Measurements from ENCODE around the gene PRPS1.

The PRPS1 gene

DNA sequence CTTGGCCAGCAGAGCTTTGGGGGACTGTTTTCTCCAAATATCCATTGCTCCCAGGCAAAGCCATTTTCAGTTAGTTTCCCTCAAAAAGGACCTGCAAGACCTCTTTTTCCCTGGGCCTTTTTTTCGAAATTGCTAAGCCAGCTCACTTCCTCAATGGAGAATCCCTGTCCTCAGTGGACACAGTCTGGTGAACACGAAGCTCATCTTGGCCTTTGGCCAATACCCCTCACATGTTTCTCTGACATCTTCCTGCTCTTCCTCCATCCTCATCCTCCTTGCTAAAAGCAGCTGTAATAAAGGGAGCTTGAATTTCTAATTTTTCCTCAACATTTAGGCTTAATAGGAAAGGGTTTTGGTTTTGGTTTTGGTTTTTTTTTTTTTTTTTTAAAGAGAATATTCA, 17.6 kb upstream of the PRPS1 start:
- Histone ChIP-seq H3K27me3 (replicated peaks in 2 of 5; ENCODE audit: control insufficient read depth in 4 of 5, insufficient read depth in 5 of 5, low read length in 4 of 5) (peaks cover 0 to 3% (median 0%) of the 10 kb centered on the region in 5 experiments), H3K4me3 (ENCODE audit: control insufficient read depth in 1 of 7, extremely low read depth in 1 of 7, insufficient read depth in 4 of 7, low read depth in 2 of 7, low read length in 6 of 7) (no peak overlapping the region), H3K4me1 (ENCODE audit: control extremely low read depth in 1 of 4, control insufficient read depth in 4 of 4, insufficient read depth in 4 of 4, low read length in 3 of 4) (no peaks in the 10 kb centered on the region), H3K9me3 (ENCODE audit: control extremely low read depth in 1 of 5, control insufficient read depth in 4 of 5, insufficient read depth in 2 of 5, low read depth in 1 of 5, low read length in 4 of 5) (no peaks in the 10 kb centered on the region), H3K27ac (ENCODE audit: insufficient read depth in 1 of 2, low read depth in 1 of 2, low read length in 2 of 2, poor library complexity in 1 of 2, severe bottlenecking in 2 of 2) (no peak overlapping the region), H3K36me3 (ENCODE audit: control insufficient read depth in 4 of 4, insufficient read depth in 4 of 4, low read length in 3 of 4) (no peaks in the 10 kb centered on the region)
- WGBS (ENCODE audit: insufficient coverage), result 89% methylated on average over 1 of the region's 2 CpGs
- CTCF ChIA-PET, result interaction anchor here (0.6 kb wide), 1 partner anchor 263 kb away, joined by 3 read pairs; no protein-coding TSS in a partner anchor
- POLR2A ChIA-PET, result no interaction called here
- no peak for DNase-seq

DNA sequence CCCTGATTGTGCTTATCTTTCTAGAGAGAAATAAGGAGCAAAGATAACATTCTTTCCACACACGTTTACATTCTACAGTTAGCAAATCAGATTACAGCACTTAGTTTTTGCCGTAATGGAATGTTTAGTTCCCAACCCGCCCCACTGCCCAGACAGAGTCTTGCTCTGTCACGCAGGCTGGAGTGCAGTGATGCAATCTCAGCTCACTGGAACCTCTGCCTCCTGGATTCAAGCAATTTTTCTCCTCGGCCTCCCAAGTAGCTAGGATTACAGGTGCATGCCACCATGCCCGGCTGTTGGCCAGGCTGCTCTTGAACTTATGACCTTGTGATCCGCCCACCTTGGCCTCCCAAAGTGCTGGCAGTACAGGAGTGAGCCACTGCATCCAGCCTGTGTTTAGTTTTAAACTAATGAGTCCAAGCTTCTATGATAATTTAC, 8.4 kb upstream of the PRPS1 start:
- Histone ChIP-seq H3K4me3 (ENCODE audit: control insufficient read depth in 1 of 7, extremely low read depth in 1 of 7, insufficient read depth in 4 of 7, low read depth in 2 of 7, low read length in 6 of 7) (no peak overlapping the region), H3K27ac (ENCODE audit: insufficient read depth in 1 of 2, low read depth in 1 of 2, low read length in 2 of 2, poor library complexity in 1 of 2, severe bottlenecking in 2 of 2) (no peak overlapping the region), H3K4me1 (ENCODE audit: control extremely low read depth in 1 of 4, control insufficient read depth in 4 of 4, insufficient read depth in 4 of 4, low read length in 3 of 4) (no peaks in the 10 kb centered on the region), H3K27me3 (replicated peaks in 2 of 5; ENCODE audit: control insufficient read depth in 4 of 5, insufficient read depth in 5 of 5, low read length in 4 of 5) (peaks cover 0 to 7% (median 0%) of the 10 kb centered on the region in 5 experiments), H3K9me3 (ENCODE audit: control extremely low read depth in 1 of 5, control insufficient read depth in 4 of 5, insufficient read depth in 2 of 5, low read depth in 1 of 5, low read length in 4 of 5) (peaks cover 0 to 5% (median 1%) of the 10 kb centered on the region in 5 experiments), H3K36me3 (ENCODE audit: control insufficient read depth in 4 of 4, insufficient read depth in 4 of 4, low read length in 3 of 4) (no peaks in the 10 kb centered on the region)
- 80% methylated on average over 6 of the region's 7 CpGs for WGBS (ENCODE audit: insufficient coverage)
- DNase-seq, result no peak
- CTCF ChIA-PET, result no interaction called here
- POLR2A ChIA-PET, result no interaction called here

DNA sequence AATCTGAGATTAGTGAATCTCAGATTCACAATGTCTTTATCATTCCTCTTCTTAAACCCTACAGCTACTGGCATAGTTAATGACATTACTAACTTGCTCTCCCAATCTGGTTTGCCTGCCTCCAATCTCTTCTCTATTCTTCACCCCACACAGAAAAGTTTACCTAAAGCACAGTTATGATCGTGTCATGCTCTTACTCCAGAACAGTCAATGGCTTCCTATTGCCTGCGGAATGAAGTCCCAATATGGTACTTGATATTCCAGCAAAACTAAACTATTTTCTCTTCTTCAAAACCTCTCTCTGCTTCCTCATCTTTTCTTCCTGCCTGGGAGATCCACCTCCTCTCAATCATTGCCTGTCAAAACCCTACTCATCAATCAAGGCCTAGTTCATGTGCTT, 3.4 kb upstream of the PRPS1 start:
- ChIA-PET POLR2A (no interaction called here), CTCF (no interaction called here)
- Histone ChIP-seq H3K9me3 (ENCODE audit: control extremely low read depth in 1 of 5, control insufficient read depth in 4 of 5, insufficient read depth in 2 of 5, low read depth in 1 of 5, low read length in 4 of 5) (peaks cover 0 to 8% (median 1%) of the 10 kb centered on the region in 5 experiments), H3K27me3 (replicated peaks in 2 of 5; ENCODE audit: control insufficient read depth in 4 of 5, insufficient read depth in 5 of 5, low read length in 4 of 5) (peaks cover 0 to 5% (median 0%) of the 10 kb centered on the region in 5 experiments), H3K36me3 (ENCODE audit: control insufficient read depth in 4 of 4, insufficient read depth in 4 of 4, low read length in 3 of 4) (no peaks in the 10 kb centered on the region), H3K4me1 (ENCODE audit: control extremely low read depth in 1 of 4, control insufficient read depth in 4 of 4, insufficient read depth in 4 of 4, low read length in 3 of 4) (peaks cover 2 to 8% (median 7%) of the 10 kb centered on the region in 4 experiments), H3K27ac (ENCODE audit: insufficient read depth in 1 of 2, low read depth in 1 of 2, low read length in 2 of 2, poor library complexity in 1 of 2, severe bottlenecking in 2 of 2) (no peak overlapping the region), H3K4me3 (ENCODE audit: control insufficient read depth in 1 of 7, extremely low read depth in 1 of 7, insufficient read depth in 4 of 7, low read depth in 2 of 7, low read length in 6 of 7) (no peak overlapping the region)
- DNase-seq, result no peak
- WGBS (ENCODE audit: insufficient coverage), result 100% methylated on average over 2 of the region's 2 CpGs

DNA sequence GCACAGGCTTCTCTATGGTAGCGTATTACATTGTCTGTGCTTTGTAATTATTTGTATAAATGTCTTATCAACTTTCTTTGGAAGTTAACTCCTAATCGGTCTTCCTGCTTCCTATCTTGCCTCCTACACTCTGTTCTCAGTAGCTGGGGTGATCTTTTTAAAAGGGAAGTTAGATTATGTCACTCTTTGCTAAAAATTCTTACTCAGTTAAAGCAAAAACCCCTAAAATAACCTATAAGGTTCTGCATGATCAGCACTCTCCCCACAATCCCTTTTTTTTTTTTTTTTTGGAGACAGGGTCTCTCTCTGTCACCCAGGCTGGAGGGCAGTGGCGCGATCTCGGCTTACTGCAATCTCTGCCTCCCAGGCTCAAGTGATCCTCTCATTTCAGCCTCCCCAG, 2.6 kb upstream of the PRPS1 start:
- WGBS (ENCODE audit: insufficient coverage), result no CpG with 5 or more reads among the region's 5 CpGs
- POLR2A ChIA-PET, result no interaction called here
- H3K27me3 ChIP-seq (replicated peaks in 2 of 5; ENCODE audit: control insufficient read depth in 4 of 5, insufficient read depth in 5 of 5, low read length in 4 of 5), result peaks cover 0 to 5% (median 0%) of the 10 kb centered on the region in 5 experiments
- H3K9me3 ChIP-seq (ENCODE audit: control extremely low read depth in 1 of 5, control insufficient read depth in 4 of 5, insufficient read depth in 2 of 5, low read depth in 1 of 5, low read length in 4 of 5), result peaks cover 0 to 8% (median 1%) of the 10 kb centered on the region in 5 experiments
- no peaks in the 10 kb centered on the region for H3K36me3 ChIP-seq (ENCODE audit: control insufficient read depth in 4 of 4, insufficient read depth in 4 of 4, low read length in 3 of 4)
- CTCF ChIA-PET, result no interaction called here
- DNase-seq, result no peak
- H3K4me1 ChIP-seq (ENCODE audit: control extremely low read depth in 1 of 4, control insufficient read depth in 4 of 4, insufficient read depth in 4 of 4, low read length in 3 of 4), result peaks cover 2 to 14% (median 11%) of the 10 kb centered on the region in 4 experiments
- no peak overlapping the region for H3K27ac ChIP-seq (ENCODE audit: insufficient read depth in 1 of 2, low read depth in 1 of 2, low read length in 2 of 2, poor library complexity in 1 of 2, severe bottlenecking in 2 of 2)
- no peak overlapping the region for H3K4me3 ChIP-seq (ENCODE audit: control insufficient read depth in 1 of 7, extremely low read depth in 1 of 7, insufficient read depth in 4 of 7, low read depth in 2 of 7, low read length in 6 of 7)

DNA sequence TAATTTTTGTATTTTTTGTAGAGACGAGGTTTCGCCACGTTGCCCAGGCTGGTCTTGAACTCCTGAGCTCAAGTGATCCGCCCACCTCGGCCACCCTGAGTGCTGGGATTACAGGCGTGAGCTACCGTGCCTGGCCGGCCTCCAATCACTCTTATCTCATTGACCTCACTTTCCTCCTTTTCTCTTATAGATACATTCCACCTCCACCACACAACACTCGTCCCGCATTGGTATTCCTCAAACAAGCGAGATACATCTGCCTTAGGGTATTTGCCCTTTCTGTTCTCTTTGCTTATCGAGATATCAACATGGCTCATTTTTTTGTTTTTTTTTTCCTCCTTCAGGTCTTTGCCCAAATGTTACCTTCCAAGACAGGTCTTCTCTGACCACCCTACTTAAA, 1.8 kb upstream of the PRPS1 start:
- ChIA-PET POLR2A (no interaction called here), CTCF (no interaction called here)
- Histone ChIP-seq H3K9me3 (ENCODE audit: control extremely low read depth in 1 of 5, control insufficient read depth in 4 of 5, insufficient read depth in 2 of 5, low read depth in 1 of 5, low read length in 4 of 5) (peaks cover 0 to 8% (median 1%) of the 10 kb centered on the region in 5 experiments), H3K27ac (ENCODE audit: insufficient read depth in 1 of 2, low read depth in 1 of 2, low read length in 2 of 2, poor library complexity in 1 of 2, severe bottlenecking in 2 of 2) (no peak overlapping the region), H3K27me3 (replicated peaks in 2 of 5; ENCODE audit: control insufficient read depth in 4 of 5, insufficient read depth in 5 of 5, low read length in 4 of 5) (peaks cover 0 to 5% (median 0%) of the 10 kb centered on the region in 5 experiments), H3K4me1 (ENCODE audit: control extremely low read depth in 1 of 4, control insufficient read depth in 4 of 4, insufficient read depth in 4 of 4, low read length in 3 of 4) (peaks cover 2 to 14% (median 11%) of the 10 kb centered on the region in 4 experiments), H3K36me3 (ENCODE audit: control insufficient read depth in 4 of 4, insufficient read depth in 4 of 4, low read length in 3 of 4) (no peaks in the 10 kb centered on the region), H3K4me3 (ENCODE audit: control insufficient read depth in 1 of 7, extremely low read depth in 1 of 7, insufficient read depth in 4 of 7, low read depth in 2 of 7, low read length in 6 of 7) (no peak overlapping the region)
- DNase-seq, result no peak
- 89% methylated on average over 11 of the region's 12 CpGs for WGBS (ENCODE audit: insufficient coverage)

DNA sequence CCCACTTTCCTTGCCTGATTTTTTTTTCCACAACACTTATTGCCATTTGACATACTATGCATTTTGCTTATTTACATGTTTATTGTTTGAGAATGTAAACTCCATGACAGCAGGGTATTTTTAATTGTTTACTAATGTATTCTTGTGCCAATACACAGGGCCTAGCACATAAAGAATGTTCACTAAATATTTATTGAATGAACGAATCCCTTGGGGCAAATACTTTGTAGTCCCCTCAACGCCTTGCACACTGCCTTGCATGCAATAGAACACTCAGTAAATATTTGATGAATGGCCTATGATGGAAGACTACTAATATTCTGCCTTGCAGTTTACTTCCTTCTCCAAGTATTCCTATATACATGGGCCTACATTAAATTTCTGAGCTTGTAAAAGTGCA, 1.4 kb upstream of the PRPS1 start:
- Histone ChIP-seq H3K4me3 (ENCODE audit: control insufficient read depth in 1 of 7, extremely low read depth in 1 of 7, insufficient read depth in 4 of 7, low read depth in 2 of 7, low read length in 6 of 7) (no peak overlapping the region), H3K9me3 (ENCODE audit: control extremely low read depth in 1 of 5, control insufficient read depth in 4 of 5, insufficient read depth in 2 of 5, low read depth in 1 of 5, low read length in 4 of 5) (peaks cover 0 to 8% (median 1%) of the 10 kb centered on the region in 5 experiments), H3K27ac (ENCODE audit: insufficient read depth in 1 of 2, low read depth in 1 of 2, low read length in 2 of 2, poor library complexity in 1 of 2, severe bottlenecking in 2 of 2) (no peak overlapping the region), H3K27me3 (replicated peaks in 2 of 5; ENCODE audit: control insufficient read depth in 4 of 5, insufficient read depth in 5 of 5, low read length in 4 of 5) (peaks cover 0 to 4% (median 0%) of the 10 kb centered on the region in 5 experiments), H3K4me1 (ENCODE audit: control extremely low read depth in 1 of 4, control insufficient read depth in 4 of 4, insufficient read depth in 4 of 4, low read length in 3 of 4) (peaks cover 2 to 14% (median 11%) of the 10 kb centered on the region in 4 experiments), H3K36me3 (ENCODE audit: control insufficient read depth in 4 of 4, insufficient read depth in 4 of 4, low read length in 3 of 4) (no peaks in the 10 kb centered on the region)
- ChIA-PET POLR2A (no interaction called here), CTCF (no interaction called here)
- DNase-seq, result no peak
- WGBS (ENCODE audit: insufficient coverage), result no CpG with 5 or more reads among the region's 2 CpGs

DNA sequence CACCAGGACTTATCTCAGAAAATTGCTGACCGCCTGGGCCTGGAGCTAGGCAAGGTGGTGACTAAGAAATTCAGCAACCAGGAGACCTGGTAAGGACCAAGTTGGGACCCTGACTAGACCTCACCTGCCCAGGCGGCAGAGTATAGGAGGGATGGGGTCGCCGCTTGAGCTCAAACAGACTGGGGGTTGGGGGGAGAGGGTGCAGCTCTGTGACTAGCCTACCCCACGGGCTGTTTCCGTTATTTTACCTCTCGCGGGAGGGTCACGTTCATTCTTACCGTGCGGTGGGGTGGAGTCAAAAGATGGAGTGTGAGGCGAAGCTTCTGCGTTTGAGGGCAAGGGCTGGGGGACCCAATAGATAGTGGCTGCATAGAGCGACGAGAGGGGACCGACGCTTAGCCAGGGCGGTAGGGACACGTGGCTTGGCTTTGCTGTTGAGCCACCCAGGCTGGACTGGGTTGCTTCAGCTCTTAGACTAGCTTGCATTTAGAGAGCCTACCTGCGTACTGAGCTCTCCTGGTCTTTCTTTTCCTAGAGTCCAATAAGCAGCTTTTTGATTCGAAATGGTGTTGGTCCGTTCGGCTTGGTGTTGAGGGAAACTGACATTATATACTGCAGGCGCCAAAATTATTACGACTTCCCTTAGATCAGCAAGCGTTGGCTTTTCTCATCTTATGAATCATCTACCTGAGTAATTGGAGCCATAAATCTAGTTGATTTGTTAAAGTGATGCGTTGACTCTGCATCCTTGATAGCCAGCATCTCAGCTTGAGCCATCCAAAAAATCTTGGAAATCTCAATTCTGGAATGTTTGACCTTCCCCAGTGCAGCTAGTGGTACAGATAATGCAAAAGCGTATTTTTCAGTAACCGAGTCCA, 591 bp downstream of the PRPS1 start:
- no peaks in the 10 kb centered on the region for H3K36me3 ChIP-seq (ENCODE audit: control insufficient read depth in 4 of 4, insufficient read depth in 4 of 4, low read length in 3 of 4)

More for the DNA sequence above, 591 bp downstream of the PRPS1 start:
- ChIA-PET POLR2A (no interaction called here), CTCF (interaction anchor here (0.8 to 1.7 kb wide), 7 partner anchors 7 to 91 kb away, joined by 3 to 4 read pairs (median 3); no protein-coding TSS in a partner anchor)
- H3K27ac ChIP-seq (ENCODE audit: insufficient read depth in 1 of 2, low read depth in 1 of 2, low read length in 2 of 2, poor library complexity in 1 of 2, severe bottlenecking in 2 of 2), result peak overlapping the region; percentile 50 to 83
- peaks cover 2 to 14% (median 11%) of the 10 kb centered on the region in 4 experiments for H3K4me1 ChIP-seq (ENCODE audit: control extremely low read depth in 1 of 4, control insufficient read depth in 4 of 4, insufficient read depth in 4 of 4, low read length in 3 of 4)
- H3K27me3 ChIP-seq (replicated peaks in 2 of 5; ENCODE audit: control insufficient read depth in 4 of 5, insufficient read depth in 5 of 5, low read length in 4 of 5), result peaks cover 0 to 4% (median 0%) of the 10 kb centered on the region in 5 experiments
- peak overlapping the region; percentile 64 to 90 (median 73) for H3K4me3 ChIP-seq (ENCODE audit: control insufficient read depth in 1 of 7, extremely low read depth in 1 of 7, insufficient read depth in 4 of 7, low read depth in 2 of 7, low read length in 6 of 7)
- 26% methylated on average over 14 of the region's 29 CpGs for WGBS (ENCODE audit: insufficient coverage)
- H3K9me3 ChIP-seq (ENCODE audit: control extremely low read depth in 1 of 5, control insufficient read depth in 4 of 5, insufficient read depth in 2 of 5, low read depth in 1 of 5, low read length in 4 of 5), result peaks cover 0 to 3% (median 0%) of the 10 kb centered on the region in 5 experiments
- DNase-seq, result peak; percentile 34 to 76 (median 72)
